Measurements from ENCODE around the gene ITIH1. TPM values are rescaled to one million over a fixed set of nuclear protein-coding genes. Genes with fewer than 3 reads are reported as not detected.
A peak's percentile ranks its signal among the peaks of the same experiment; 100 is the strongest.
"Not testable (repeated sequence)": the region's sequence is repeated elsewhere in the genome, so short reads cannot be mapped to it uniquely, and the experiment has no call there.

The ITIH1 gene, protein sequence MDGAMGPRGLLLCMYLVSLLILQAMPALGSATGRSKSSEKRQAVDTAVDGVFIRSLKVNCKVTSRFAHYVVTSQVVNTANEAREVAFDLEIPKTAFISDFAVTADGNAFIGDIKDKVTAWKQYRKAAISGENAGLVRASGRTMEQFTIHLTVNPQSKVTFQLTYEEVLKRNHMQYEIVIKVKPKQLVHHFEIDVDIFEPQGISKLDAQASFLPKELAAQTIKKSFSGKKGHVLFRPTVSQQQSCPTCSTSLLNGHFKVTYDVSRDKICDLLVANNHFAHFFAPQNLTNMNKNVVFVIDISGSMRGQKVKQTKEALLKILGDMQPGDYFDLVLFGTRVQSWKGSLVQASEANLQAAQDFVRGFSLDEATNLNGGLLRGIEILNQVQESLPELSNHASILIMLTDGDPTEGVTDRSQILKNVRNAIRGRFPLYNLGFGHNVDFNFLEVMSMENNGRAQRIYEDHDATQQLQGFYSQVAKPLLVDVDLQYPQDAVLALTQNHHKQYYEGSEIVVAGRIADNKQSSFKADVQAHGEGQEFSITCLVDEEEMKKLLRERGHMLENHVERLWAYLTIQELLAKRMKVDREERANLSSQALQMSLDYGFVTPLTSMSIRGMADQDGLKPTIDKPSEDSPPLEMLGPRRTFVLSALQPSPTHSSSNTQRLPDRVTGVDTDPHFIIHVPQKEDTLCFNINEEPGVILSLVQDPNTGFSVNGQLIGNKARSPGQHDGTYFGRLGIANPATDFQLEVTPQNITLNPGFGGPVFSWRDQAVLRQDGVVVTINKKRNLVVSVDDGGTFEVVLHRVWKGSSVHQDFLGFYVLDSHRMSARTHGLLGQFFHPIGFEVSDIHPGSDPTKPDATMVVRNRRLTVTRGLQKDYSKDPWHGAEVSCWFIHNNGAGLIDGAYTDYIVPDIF
- under 1 TPM in 1 of 3 donors, not detected in 2; 0.56 TPM for total RNA-seq
- total RNA-seq (2013), result 0.47 TPM

DNA sequence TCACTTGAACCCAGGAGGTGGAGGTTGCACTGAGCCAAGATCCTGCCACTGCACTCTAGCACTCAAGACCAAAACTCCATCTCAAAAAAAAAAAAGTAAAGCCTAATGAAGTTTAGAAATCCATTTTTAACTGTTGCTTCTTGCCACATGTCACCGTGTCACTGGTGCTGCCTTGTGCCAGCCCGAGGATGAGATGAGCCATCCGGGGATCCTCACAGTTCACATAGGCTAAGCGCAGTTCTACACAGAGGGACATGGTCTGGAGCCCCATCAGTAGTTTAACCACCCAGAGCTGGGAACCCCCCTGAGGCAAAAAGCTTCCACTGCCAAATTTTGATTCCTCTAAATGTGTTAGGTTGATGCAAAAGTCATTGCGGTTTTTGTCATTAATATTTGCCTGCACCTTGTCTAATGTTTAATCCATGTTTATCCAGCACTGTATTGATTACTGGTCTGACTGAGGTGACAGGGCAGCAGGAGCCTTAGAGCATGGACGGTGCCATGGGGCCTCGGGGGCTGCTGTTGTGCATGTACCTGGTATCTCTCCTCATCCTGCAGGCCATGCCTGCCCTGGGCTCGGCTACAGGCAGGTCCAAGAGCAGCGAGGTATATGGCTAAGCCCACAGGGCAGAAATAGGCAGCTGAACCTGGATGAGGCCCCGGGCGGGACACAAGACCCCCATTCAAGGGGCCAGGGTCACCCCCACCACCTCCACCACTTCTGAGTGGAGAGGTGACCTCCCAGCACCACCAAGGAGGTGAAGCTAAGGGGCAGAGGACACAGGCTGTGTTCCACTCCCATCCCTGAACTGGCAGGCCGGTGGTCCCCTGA, at the start of gene ITIH1:
TSS of gene ITIH1 (plus strand) at position 473 of the 832 bp plus-strand sequence. CDS start at position 490, 17 bp downstream.
- no peaks in the 10 kb centered on the region for H3K27me3 ChIP-seq (ENCODE audit: control insufficient read depth, insufficient read depth, low read length)
- H3K4me3 ChIP-seq (ENCODE audit: low read length), result no peak within 1 kb of the TSS
- intact Hi-C loops (cut with micrococcal nuclease), result no loop called here
- no peaks in the 10 kb centered on the region for H3K36me3 Mint-ChIP-seq
- peak within 1 kb of the TSS; percentile 21 for H3K27ac ChIP-seq (ENCODE audit: low read length)
- no peak within 1 kb of the TSS for H3K4me3 Mint-ChIP-seq
- TF ChIP-seq, protein P1, sequence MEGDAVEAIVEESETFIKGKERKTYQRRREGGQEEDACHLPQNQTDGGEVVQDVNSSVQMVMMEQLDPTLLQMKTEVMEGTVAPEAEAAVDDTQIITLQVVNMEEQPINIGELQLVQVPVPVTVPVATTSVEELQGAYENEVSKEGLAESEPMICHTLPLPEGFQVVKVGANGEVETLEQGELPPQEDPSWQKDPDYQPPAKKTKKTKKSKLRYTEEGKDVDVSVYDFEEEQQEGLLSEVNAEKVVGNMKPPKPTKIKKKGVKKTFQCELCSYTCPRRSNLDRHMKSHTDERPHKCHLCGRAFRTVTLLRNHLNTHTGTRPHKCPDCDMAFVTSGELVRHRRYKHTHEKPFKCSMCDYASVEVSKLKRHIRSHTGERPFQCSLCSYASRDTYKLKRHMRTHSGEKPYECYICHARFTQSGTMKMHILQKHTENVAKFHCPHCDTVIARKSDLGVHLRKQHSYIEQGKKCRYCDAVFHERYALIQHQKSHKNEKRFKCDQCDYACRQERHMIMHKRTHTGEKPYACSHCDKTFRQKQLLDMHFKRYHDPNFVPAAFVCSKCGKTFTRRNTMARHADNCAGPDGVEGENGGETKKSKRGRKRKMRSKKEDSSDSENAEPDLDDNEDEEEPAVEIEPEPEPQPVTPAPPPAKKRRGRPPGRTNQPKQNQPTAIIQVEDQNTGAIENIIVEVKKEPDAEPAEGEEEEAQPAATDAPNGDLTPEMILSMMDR (IDR thresholded peaks at IDR 0.05), result no peak
- no peaks in the 10 kb centered on the region for H3K9me3 ChIP-seq (ENCODE audit: control insufficient read depth, insufficient read depth, low read length)
- peak within 1 kb of the TSS in 1 of 2 donors; percentile 32 for H3K27ac Mint-ChIP-seq
- DNase-seq, result peak in 1 of 2 donors; percentile 6
- H3K36me3 ChIP-seq (ENCODE audit: control insufficient read depth, insufficient read depth, low read length), result no peaks in the 10 kb centered on the region
- WGBS (ENCODE audit: insufficient coverage), result 93% methylated on average over 12 of the region's 12 CpGs
- H3K27me3 Mint-ChIP-seq (ENCODE audit: low read depth in 2 of 2), result no peaks in the 10 kb centered on the region
- no peaks in the 10 kb centered on the region for H3K9me3 Mint-ChIP-seq
- peaks cover 6 to 19% of the 10 kb centered on the region in 2 donors for H3K4me1 Mint-ChIP-seq
- no peak for ATAC-seq
- peaks cover 22% of the 10 kb centered on the region for H3K4me1 ChIP-seq (ENCODE audit: control insufficient read depth, insufficient read depth, low read length)

DNA sequence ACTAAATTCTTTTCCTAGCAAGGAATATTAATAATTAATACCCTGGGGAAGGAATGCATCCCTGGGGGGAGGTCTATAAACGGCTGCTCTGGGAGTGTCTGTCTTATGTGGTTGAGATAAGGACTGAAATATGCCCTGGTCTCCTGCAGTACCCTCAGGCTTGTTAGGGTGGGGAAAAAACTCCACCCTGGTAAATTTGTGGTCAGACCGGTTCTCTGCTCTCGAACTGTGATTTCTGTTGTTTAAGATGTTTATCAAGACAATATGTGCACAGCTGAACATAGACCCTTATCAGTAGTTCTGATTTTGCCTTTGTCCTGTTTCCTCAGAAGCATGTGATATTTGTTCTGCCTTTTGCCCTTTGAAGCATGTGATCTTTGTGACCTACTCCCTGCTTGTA, 48.6 kb upstream of the ITIH1 start:
- H3K9me3 Mint-ChIP-seq; ATAC-seq; DNase-seq; H3K4me3 Mint-ChIP-seq; H3K4me3 ChIP-seq (ENCODE audit: low read length); H3K27me3 Mint-ChIP-seq (ENCODE audit: low read depth in 2 of 2); H3K27me3 ChIP-seq (ENCODE audit: control insufficient read depth, insufficient read depth, low read length); H3K27ac Mint-ChIP-seq; H3K27ac ChIP-seq (ENCODE audit: low read length); H3K4me1 ChIP-seq (ENCODE audit: control insufficient read depth, insufficient read depth, low read length); H3K4me1 Mint-ChIP-seq; intact Hi-C loops (cut with micrococcal nuclease): not testable (repeated sequence)
- 61% methylated on average over 2 of the region's 3 CpGs for WGBS (ENCODE audit: insufficient coverage)
- Histone ChIP-seq H3K36me3 (ENCODE audit: control insufficient read depth, insufficient read depth, low read length) (peaks cover 20% of the 10 kb centered on the region), H3K9me3 (ENCODE audit: control insufficient read depth, insufficient read depth, low read length) (peaks cover 12% of the 10 kb centered on the region)
- H3K36me3 Mint-ChIP-seq, result peaks cover 28% of the 10 kb centered on the region

DNA sequence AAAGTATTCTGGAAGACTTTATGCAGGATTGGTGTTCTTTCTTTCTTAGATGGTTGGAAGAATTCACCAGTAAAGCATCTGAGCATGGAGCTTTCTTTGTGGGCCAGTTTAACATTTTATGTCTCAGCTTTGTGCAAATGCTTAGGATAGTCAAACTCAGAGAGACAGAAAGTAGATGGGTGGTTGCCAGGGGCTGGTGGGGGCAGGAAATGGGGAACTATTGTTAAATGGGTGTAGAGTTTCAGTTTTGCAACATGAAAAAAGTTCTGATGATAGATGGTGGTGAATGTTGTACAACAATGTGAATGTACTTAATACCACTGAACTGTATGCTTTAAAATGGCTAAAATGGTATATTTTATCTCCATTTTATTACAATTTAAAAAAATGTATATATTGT, 46.7 kb upstream of the ITIH1 start:
- no peaks in the 10 kb centered on the region for H3K4me1 Mint-ChIP-seq
- Histone ChIP-seq H3K4me3 (ENCODE audit: low read length) (no peak overlapping the region), H3K27ac (ENCODE audit: low read length) (no peak overlapping the region), H3K36me3 (ENCODE audit: control insufficient read depth, insufficient read depth, low read length) (peaks cover 30% of the 10 kb centered on the region), H3K9me3 (ENCODE audit: control insufficient read depth, insufficient read depth, low read length) (peaks cover 12% of the 10 kb centered on the region), H3K27me3 (ENCODE audit: control insufficient read depth, insufficient read depth, low read length) (no peaks in the 10 kb centered on the region), H3K4me1 (ENCODE audit: control insufficient read depth, insufficient read depth, low read length) (no peaks in the 10 kb centered on the region)
- TF ChIP-seq, protein P1 (IDR thresholded peaks at IDR 0.05), result no peak
- no peaks in the 10 kb centered on the region for H3K27me3 Mint-ChIP-seq (ENCODE audit: low read depth in 2 of 2)
- intact Hi-C loops (cut with micrococcal nuclease), result no loop called here
- ATAC-seq (no peak), DNase-seq (no peak)
- peaks cover 32% of the 10 kb centered on the region for H3K36me3 Mint-ChIP-seq
- H3K27ac Mint-ChIP-seq, result no peak overlapping the region
- no peak overlapping the region for H3K4me3 Mint-ChIP-seq
- peaks cover 0 to 3% of the 10 kb centered on the region in 2 donors for H3K9me3 Mint-ChIP-seq
